DMS79 (cell line): ENCODE measurements around the gene NPDC1.
"Not testable (repeated sequence)": the region's sequence is repeated elsewhere in the genome, so short reads cannot be mapped to it uniquely, and the experiment has no call there.

ENCODE experiments used
- DNase-seq: peaks from one replicate; lab custom pipeline; 2025; lab: John Stamatoyannopoulos, UW

The NPDC1 gene

GRCh38 chr9:137039611-137040366 is 6.2 kb downstream of the NPDC1 start:
- no peak for DNase-seq

DNA sequence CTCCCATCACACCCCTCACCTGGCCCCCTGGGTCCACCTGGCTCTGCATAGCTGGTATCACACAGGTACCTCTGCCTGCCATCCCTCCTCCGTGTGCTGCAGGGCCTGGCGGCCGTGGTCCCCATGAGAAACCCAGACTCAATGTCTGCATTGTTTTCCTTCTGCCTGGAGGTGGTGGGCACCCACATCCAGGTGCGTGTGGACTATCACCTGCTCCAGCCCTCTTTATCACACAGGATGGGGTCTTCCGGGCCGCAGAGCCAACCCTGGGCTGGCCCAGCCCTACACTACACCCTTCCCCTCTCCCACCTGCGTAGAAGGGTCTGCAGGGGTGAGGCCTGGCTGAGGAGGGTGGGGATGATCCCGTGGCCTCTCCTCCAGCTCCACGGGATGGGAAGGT is 7.1 kb downstream of the NPDC1 start:
- DNase-seq = no peak

DNA sequence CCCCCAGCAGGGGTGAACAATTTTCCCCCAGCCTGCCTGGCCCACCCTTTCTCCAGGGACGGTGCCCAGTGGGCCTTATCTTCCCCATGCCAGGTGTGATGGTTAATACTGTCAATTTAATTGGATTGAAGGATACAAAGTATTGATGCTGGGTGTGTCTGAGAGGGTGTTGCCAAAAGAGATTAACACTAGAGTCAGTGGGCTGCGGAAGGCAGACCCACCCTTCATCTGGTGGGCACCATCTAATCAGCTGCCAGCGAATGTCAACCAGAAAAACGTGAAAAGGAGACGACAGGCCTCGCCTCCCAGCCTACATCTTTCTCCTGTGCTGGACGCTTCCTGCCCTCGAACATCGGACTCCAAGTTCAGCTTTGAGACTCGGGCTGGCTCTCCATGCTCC is 8.5 kb downstream of the NPDC1 start:
- DNase-seq = no peak

DNA sequence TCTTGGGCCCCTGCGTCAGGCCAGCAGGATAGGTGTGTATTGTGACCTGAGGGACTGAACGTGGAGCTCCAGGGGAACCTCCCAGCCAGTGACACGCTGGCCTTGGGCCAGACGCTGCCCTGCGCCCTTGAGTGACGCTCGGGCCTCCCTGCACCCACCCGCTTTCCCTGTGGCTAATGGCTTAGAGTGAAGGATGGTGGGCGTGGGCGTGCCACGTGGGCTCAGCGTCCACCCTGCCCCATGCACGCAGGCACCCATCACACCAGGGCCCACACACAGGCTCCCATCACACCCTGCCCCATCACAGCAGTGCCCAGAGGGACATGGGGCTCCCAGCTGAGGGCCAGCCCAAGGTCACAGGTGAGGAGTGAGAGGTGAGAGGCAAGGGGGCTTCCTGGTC is 8.9 kb downstream of the NPDC1 start:
- DNase-seq = no peak

DNA sequence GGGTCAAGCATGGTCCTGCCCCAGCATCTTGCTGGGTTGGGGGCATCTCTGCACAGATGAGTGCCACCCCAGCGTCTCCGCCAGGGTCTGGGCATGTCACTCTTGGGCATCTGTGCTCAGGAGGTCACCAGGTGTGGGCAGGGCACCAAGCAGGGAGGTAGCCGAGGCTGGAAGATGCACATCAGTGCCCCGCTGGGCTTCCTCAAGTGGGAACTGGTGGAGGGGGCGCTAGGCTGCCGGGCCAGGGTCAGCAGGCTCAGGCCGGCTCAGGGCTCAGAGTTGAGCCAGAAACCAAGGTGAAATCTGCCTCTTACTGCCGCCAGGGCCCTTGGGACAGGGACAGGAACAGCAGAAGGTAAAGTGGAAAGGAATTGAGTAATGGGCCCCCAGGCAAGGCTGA is 10.0 kb downstream of the NPDC1 start:
- no peak for DNase-seq

DNA sequence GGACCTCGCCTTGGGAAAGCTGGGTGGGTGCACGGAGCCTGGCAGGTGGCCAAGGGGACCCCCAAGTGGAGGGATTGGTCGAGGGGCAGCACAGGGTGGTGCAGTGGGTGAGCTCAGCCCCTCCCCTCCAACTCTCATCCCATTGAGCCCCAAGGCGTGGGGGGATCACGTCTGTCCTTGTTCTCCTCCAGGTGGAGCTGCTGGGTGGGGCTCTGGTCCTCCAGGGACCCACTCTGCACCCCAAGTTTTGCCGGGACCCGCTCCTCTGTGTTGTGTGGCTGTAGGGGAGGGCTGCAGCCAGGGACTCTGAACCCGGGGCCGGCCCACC is 10.5 kb downstream of the NPDC1 start:
- DNase-seq = no peak

DNA sequence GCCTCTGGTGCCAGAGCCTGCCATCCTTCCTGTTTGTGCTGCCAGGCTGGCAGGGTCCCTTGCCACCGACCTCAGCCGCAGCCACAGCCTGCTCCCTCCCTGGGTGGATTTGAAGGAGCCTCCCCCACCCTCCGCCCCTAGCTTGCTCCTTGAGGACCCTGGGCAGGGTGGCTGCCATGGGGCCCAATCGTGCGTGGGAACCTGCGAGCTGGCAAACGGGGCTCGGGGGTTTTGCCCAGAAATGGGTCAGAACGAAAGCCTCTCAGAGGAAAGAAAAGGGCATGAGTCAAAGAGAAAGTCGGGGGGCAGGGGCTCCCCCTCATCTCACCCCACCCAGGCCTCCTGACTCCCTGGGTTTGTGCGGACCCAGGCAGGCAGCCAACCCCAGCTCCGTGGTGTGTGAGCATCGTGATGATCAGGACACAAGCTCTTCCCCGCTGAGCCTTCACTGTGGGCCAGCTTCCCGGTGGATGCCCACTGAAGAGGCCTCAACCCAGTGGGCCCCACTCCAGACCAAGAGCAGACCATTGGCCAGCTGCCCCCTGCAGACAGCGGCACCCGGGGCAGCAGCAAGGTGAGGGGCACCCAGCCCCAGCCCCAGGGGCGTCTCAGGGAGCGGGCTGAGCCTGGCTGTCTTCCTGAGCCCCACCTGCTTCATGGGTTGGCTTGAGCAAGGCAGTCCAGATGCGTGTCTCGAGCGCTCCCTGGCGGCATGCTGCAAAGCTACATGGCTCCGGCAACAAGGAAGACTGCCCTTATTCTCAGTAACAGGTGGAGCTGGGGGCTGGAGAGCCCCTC is 11.1 kb downstream of the NPDC1 start:
- DNase-seq = peak; percentile 70

- DNase-seq = no peak
Measured at GRCh38 chr9:137034039-137034708, 11.8 kb downstream of the NPDC1 start.

DNA sequence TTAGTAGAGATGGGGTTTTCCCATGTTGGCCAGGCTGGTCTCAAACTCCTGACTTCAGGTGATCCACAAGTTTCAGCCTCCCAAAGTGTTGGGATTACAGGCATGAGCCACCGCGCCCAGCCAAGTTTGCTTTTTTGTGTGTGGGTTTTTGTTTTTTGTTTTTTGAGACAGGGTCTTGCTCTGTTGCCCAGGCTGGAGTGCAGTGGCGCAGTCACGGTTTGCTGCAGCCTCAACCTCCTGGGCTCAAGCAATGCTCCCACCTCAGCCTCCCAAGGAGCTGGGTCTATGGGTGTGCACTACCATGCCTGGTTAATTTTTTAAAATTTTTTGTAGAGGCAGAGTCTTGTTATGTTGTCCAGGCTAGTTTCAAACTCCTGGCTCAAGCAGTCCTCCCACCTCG is 12.5 kb downstream of the NPDC1 start:
- not testable (repeated sequence) for DNase-seq

DNA sequence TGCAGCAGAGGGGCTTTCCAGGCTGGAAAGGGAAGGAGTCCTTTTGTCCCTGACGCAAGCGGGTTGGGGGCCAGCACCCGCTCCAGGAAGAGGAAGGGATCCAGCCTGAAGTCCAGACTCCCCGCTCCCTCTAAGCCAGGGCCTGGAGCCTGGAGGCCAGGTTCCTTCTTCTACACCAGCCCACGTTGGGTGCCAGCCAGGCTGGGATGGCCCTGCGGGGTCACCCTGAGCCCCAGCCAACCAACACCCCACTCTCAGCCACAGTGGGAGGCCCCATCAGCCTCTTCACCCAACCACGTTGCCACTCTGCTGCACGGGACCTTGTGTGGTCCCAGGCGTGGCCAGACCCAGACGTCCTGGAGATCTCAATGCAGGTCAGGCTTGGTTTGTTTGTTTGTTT is 13.1 kb downstream of the NPDC1 start:
- DNase-seq = no peak

- DNase-seq = no peak
Measured at GRCh38 chr9:137031904-137032640, 13.9 kb downstream of the NPDC1 start, which contains the start of gene FUT7. Gene FUT7 (minus strand): TSS chr9:137032088. CDS start chr9:137031991, 97 bp downstream.

GRCh38 chr9:137030538-137031527 is 15.1 kb downstream of the NPDC1 start:
- DNase-seq = no peak

DNA sequence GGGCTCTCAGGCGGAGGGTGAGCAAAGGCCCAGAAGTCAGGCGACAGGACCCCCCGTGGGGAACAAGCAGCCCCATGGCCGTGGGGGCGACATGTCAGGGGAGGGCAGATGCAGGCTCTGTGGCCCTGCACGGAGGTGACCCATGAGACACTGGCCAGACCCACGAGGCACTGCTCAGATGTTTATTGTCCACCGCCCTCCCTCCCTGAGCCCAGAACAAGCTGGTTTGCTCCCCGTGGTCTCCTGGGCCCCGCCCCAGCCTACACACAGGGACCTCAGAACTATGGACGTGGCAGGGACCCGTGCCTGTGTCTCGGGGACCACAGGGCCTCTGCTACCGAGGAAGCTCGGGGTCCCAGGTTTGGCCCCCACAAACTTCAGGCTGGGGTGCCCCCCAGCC is 16.0 kb downstream of the NPDC1 start:
- no peak for DNase-seq

DNA sequence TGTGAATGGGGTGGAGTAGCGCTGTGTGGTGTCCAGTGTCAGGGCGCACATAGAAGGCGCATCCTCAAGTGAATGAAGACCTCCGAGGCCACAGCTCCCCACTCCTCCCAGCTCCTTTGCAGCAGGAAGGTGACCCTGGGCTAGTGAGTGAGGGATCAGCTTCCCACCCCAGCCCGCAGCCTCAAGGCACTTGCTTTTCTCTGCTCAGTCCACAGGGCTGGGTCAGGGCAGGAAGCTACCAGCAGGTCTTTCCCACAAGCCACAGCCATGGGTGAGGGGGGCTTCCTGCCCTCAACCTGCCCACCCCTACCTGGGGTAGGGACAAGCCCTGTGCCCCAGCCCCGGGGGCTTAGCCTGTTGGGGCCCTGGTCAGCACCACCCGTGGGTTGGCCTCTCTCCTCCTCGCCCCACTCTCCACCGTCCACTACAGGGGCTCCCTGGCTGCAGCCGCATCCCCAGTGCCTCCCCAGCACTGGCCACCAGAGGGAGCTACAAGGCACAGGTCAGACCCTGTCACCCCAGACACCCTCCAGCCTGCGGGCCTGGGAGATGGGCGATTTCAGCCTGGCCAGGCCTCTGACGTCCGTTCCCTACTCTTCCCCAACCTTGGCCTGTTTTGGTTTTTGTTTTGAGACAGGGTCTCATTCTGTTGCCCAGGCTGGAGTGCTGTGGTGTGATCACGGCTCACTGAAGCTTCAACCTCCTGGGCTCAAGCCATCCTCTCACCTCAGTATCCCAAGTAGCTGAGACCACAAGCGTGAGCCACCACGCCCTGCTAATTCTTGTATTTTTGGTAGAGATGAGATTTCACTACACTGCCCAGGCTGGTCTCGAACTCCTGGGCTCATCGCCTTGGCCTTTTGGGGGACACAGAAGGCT is 16.7 kb downstream of the NPDC1 start:
- DNase-seq = peak; percentile 19

DNA sequence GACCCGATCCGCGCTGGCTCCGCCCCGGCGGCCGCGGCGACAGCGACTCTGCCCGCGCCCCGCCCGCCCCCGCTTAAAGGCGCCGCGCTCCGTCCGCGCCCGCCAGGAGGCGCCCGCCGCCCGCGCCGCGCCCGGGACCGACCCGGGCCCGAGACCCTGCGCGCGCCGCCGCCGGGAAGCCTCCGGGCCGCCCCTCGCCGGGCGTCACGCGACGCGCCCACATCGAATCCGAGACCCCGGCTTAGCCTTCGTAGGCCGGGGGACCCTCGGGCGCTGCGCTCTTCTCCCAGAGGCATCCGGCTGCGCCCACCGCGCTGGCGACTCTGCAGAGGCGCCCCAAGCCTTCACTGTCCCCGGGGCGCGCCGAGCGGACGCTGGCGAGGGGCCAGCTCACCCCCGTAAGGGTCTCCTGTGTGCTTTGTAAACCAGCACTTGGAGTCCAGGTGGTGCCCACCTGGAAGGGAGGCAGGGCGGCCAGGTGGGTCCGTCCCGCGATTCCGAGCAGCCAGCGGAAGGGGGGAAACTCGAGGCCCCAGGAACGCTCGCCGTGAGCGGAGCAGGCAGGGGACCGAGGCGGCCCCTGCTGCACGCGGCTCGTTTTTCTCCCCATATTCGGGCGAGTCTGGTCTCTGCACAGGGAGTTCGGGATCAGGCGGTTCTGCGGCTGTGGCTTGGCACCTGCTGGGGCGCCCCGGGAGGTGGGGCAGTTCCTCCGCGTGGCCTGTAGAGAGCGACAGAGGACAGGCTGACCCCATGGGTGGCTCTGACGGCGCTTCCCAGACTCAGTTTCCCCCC is 17.5 kb downstream of the NPDC1 start:
- peak; percentile 16 for DNase-seq

GRCh38 chr9:137027369-137028262 is 18.4 kb downstream of the NPDC1 start, which contains the start of gene ABCA2:
Gene ABCA2 (minus strand): TSS chr9:137028237. CDS start chr9:137028140, 97 bp downstream.
- DNase-seq = no peak

DNA sequence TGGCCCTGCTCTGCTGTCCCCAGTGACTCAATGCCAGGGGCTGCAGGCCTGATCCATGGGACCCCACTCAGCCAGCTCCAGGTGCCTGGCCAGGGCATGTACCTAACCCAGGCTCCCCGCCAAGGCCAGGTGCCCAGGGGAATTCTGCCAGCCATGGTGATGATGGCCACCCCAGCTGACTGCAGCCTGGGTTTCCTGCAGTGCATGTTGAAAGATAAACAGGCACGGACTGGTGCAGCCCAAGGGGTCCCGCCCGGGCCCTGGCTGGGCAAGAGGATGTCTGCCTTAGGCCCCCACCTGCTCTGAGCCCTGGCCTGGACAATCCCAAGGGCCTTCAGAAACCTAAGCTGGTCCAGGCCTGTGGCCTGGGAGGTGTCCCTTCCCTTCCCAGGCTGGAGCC is 19.1 kb downstream of the NPDC1 start:
- no peak for DNase-seq

GRCh38 chr9:137026384-137026783 is 19.6 kb downstream of the NPDC1 start:
- DNase-seq = no peak
